Measurements from ENCODE around the gene KCNAB2. TPM values are rescaled to one million over a fixed set of nuclear protein-coding genes. Genes with fewer than 3 reads are reported as not detected.

Gene KCNAB2
- total RNA-seq, 3 donors from 2014 or later = 6.9 to 19.8 (median 9.8) TPM

- intact Hi-C loops (cut with DNase I; ENCODE audit: low total_unique reads) = no loop called here
- H3K9me3 ChIP-seq = peaks cover 0 to 8% of the 10 kb centered on the region in 2 donors
Observed at GRCh38 chr1:6133146-6133895, 87.6 kb downstream of the KCNAB2 start.

GRCh38 chr1:6134206-6134605 lies 88.5 kb downstream of the KCNAB2 start:
- DNase-seq (ENCODE audit: low spot score in 2 of 2) = no peak
- Histone ChIP-seq H3K27ac (no peak overlapping the region), H3K27me3 (no peaks in the 10 kb centered on the region), H3K36me3 (no peaks in the 10 kb centered on the region), H3K4me3 (no peak overlapping the region), H3K4me1 (no peaks in the 10 kb centered on the region), H3K9me3 (peaks cover 0 to 8% of the 10 kb centered on the region in 2 donors)
- TF ChIP-seq POLR2A (IDR thresholded peaks at IDR 0.05) = no peak
- TF ChIP-seq CTCF (IDR thresholded peaks at IDR 0.05) = no peak
- TF ChIP-seq POLR2AphosphoS5 (IDR thresholded peaks at IDR 0.05) = no peak
- intact Hi-C loops (cut with DNase I; ENCODE audit: low total_unique reads) = no loop called here

More at GRCh38 chr1:6133146-6133895, 87.6 kb downstream of the KCNAB2 start:
- no peaks in the 10 kb centered on the region for H3K4me1 ChIP-seq
- TF ChIP-seq POLR2AphosphoS5 (IDR thresholded peaks at IDR 0.05) = no peak
- no peak for TF ChIP-seq POLR2A (IDR thresholded peaks at IDR 0.05)
- no peak for TF ChIP-seq CTCF (IDR thresholded peaks at IDR 0.05)
- no peak overlapping the region for H3K4me3 ChIP-seq
- DNase-seq (ENCODE audit: low spot score in 2 of 2) = no peak
- H3K27me3 ChIP-seq = no peaks in the 10 kb centered on the region
- no peak overlapping the region for H3K27ac ChIP-seq
- H3K36me3 ChIP-seq = no peaks in the 10 kb centered on the region

GRCh38 chr1:6134741-6135510 lies 89.2 kb downstream of the KCNAB2 start:
- intact Hi-C loops (cut with DNase I; ENCODE audit: low total_unique reads) = no loop called here
- Histone ChIP-seq H3K36me3 (no peaks in the 10 kb centered on the region), H3K4me1 (no peaks in the 10 kb centered on the region), H3K4me3 (no peak overlapping the region), H3K9me3 (peaks cover 0 to 8% of the 10 kb centered on the region in 2 donors), H3K27ac (no peak overlapping the region), H3K27me3 (no peaks in the 10 kb centered on the region)
- no peak for TF ChIP-seq POLR2A (IDR thresholded peaks at IDR 0.05)
- no peak for TF ChIP-seq POLR2AphosphoS5 (IDR thresholded peaks at IDR 0.05)
- no peak for TF ChIP-seq CTCF (IDR thresholded peaks at IDR 0.05)
- DNase-seq (ENCODE audit: low spot score in 2 of 2) = no peak

- no peak for DNase-seq (ENCODE audit: low spot score in 2 of 2)
- H3K27me3 ChIP-seq = no peaks in the 10 kb centered on the region
- TF ChIP-seq CTCF (IDR thresholded peaks at IDR 0.05) (no peak), POLR2A (IDR thresholded peaks at IDR 0.05) (no peak), POLR2AphosphoS5 (IDR thresholded peaks at IDR 0.05) (no peak)
- H3K36me3 ChIP-seq = no peaks in the 10 kb centered on the region
- intact Hi-C loops (cut with DNase I; ENCODE audit: low total_unique reads) = loop anchor here (1.0 kb wide), 1 partner anchor 28 kb away; no protein-coding TSS in a partner anchor
- H3K27ac ChIP-seq = no peak overlapping the region
- no peak overlapping the region for H3K4me3 ChIP-seq
- H3K4me1 ChIP-seq = no peaks in the 10 kb centered on the region
- peaks cover 0 to 5% of the 10 kb centered on the region in 2 donors for H3K9me3 ChIP-seq
Observed at GRCh38 chr1:6136516-6137220, 91.0 kb downstream of the KCNAB2 start.

Measured in breast epithelium (tissue), 4 donors.